ENCODE data around the gene SLC35A2.
"Not testable (repeated sequence)": the region's sequence is repeated elsewhere in the genome, so short reads cannot be mapped to it uniquely, and the experiment has no call there.

SLC35A2 gene

GRCh38 chrX:48897625-48898306 is 13.7 kb downstream of the SLC35A2 start, which contains the start of the genes PQBP1 and TIMM17B:
PQBP1 (plus strand) TSS chrX:48897930; CDS start chrX:48898510, 580 bp downstream.
TIMM17B (minus strand) TSS chrX:48897768; CDS start chrX:48897749, 19 bp downstream.
- peak; percentile 94 for ATAC-seq
- peaks cover 74% of the 10 kb centered on the region for H3K36me3 Mint-ChIP-seq
- peak; percentile 61 to 87 for DNase-seq (ENCODE audit: low spot score in 2 of 2)
- H3K4me3 Mint-ChIP-seq = peak within 1 kb of the TSS; percentile 82
- no peaks in the 10 kb centered on the region for H3K9me3 Mint-ChIP-seq
- peak within 1 kb of the TSS; percentile 91 for H3K27ac Mint-ChIP-seq
- H3K4me1 Mint-ChIP-seq = peaks cover 18% of the 10 kb centered on the region

GRCh38 chrX:48897157-48897624 is 14.3 kb downstream of the SLC35A2 start:
- peak overlapping the region; percentile 82 for H3K4me3 Mint-ChIP-seq
- ATAC-seq = peak; percentile 46
- H3K9me3 Mint-ChIP-seq = no peaks in the 10 kb centered on the region
- peaks cover 69% of the 10 kb centered on the region for H3K36me3 Mint-ChIP-seq
- H3K4me1 Mint-ChIP-seq = peaks cover 18% of the 10 kb centered on the region
- peak in 1 of 2 donors; percentile 69 for DNase-seq (ENCODE audit: low spot score in 2 of 2)
- H3K27ac Mint-ChIP-seq = peak overlapping the region; percentile 91

- ATAC-seq (no peak), DNase-seq (ENCODE audit: low spot score in 2 of 2) (no peak)
- H3K4me1 Mint-ChIP-seq = peaks cover 12% of the 10 kb centered on the region
- H3K9me3 Mint-ChIP-seq = no peaks in the 10 kb centered on the region
- H3K4me3 Mint-ChIP-seq = peak overlapping the region; percentile 82
- H3K36me3 Mint-ChIP-seq = peaks cover 63% of the 10 kb centered on the region
- H3K27ac Mint-ChIP-seq = peak overlapping the region; percentile 91
Measured at GRCh38 chrX:48896611-48897011, 14.8 kb downstream of the SLC35A2 start.

- peak overlapping the region; percentile 11 for H3K4me3 Mint-ChIP-seq
- peaks cover 51% of the 10 kb centered on the region for H3K36me3 Mint-ChIP-seq
- H3K4me1 Mint-ChIP-seq = peaks cover 24% of the 10 kb centered on the region
- ATAC-seq = no peak
- DNase-seq (ENCODE audit: low spot score in 2 of 2) = no peak
- H3K27ac Mint-ChIP-seq = peak overlapping the region; percentile 60
- H3K9me3 Mint-ChIP-seq = no peaks in the 10 kb centered on the region
Measured at GRCh38 chrX:48894891-48895290, 16.6 kb downstream of the SLC35A2 start.

- H3K9me3 Mint-ChIP-seq = no peaks in the 10 kb centered on the region
- H3K36me3 Mint-ChIP-seq = peaks cover 40% of the 10 kb centered on the region
- DNase-seq (ENCODE audit: low spot score in 2 of 2) (no peak), ATAC-seq (no peak)
- H3K4me3 Mint-ChIP-seq = no peak overlapping the region
- peaks cover 24% of the 10 kb centered on the region for H3K4me1 Mint-ChIP-seq
- H3K27ac Mint-ChIP-seq = no peak overlapping the region
Measured at GRCh38 chrX:48893556-48894348, 17.7 kb downstream of the SLC35A2 start.

GRCh38 chrX:48892896-48893295 is 18.6 kb downstream of the SLC35A2 start:
- H3K4me1 Mint-ChIP-seq = peaks cover 24% of the 10 kb centered on the region
- no peak for ATAC-seq
- H3K9me3 Mint-ChIP-seq = no peaks in the 10 kb centered on the region
- no peak overlapping the region for H3K4me3 Mint-ChIP-seq
- no peak overlapping the region for H3K27ac Mint-ChIP-seq
- no peak for DNase-seq (ENCODE audit: low spot score in 2 of 2)
- peaks cover 32% of the 10 kb centered on the region for H3K36me3 Mint-ChIP-seq

- no peaks in the 10 kb centered on the region for H3K9me3 Mint-ChIP-seq
- no peak overlapping the region for H3K27ac Mint-ChIP-seq
- peak; percentile 52 to 79 for DNase-seq (ENCODE audit: low spot score in 2 of 2)
- peaks cover 27% of the 10 kb centered on the region for H3K36me3 Mint-ChIP-seq
- ATAC-seq = peak; percentile 93
- peaks cover 20% of the 10 kb centered on the region for H3K4me1 Mint-ChIP-seq
- H3K4me3 Mint-ChIP-seq = peak overlapping the region; percentile 81
Measured at GRCh38 chrX:48891402-48892288, 19.8 kb downstream of the SLC35A2 start.

GRCh38 chrX:48890934-48891401 is 20.5 kb downstream of the SLC35A2 start:
- peak overlapping the region; percentile 81 for H3K4me3 Mint-ChIP-seq
- peaks cover 27% of the 10 kb centered on the region for H3K36me3 Mint-ChIP-seq
- H3K27ac Mint-ChIP-seq = peak overlapping the region; percentile 88
- H3K9me3 Mint-ChIP-seq = no peaks in the 10 kb centered on the region
- peaks cover 17% of the 10 kb centered on the region for H3K4me1 Mint-ChIP-seq
- ATAC-seq (peak; percentile 65), DNase-seq (ENCODE audit: low spot score in 2 of 2) (no peak)

GRCh38 chrX:48890296-48890925 is 21.0 kb downstream of the SLC35A2 start:
- ATAC-seq (no peak), DNase-seq (ENCODE audit: low spot score in 2 of 2) (no peak)
- Mint-ChIP-seq H3K4me1 (peaks cover 15% of the 10 kb centered on the region), H3K4me3 (peak overlapping the region; percentile 81), H3K36me3 (peaks cover 21% of the 10 kb centered on the region), H3K27ac (peak overlapping the region; percentile 88), H3K9me3 (no peaks in the 10 kb centered on the region)

- DNase-seq (ENCODE audit: low spot score in 2 of 2); ATAC-seq; H3K4me3 Mint-ChIP-seq; H3K9me3 Mint-ChIP-seq; H3K36me3 Mint-ChIP-seq: not testable (repeated sequence)
- peak overlapping the region; percentile 26 for H3K27ac Mint-ChIP-seq
- peaks cover 11% of the 10 kb centered on the region for H3K4me1 Mint-ChIP-seq
Measured at GRCh38 chrX:48886586-48886985, 24.9 kb downstream of the SLC35A2 start.

- no peak overlapping the region for H3K4me3 Mint-ChIP-seq
- ATAC-seq (no peak), DNase-seq (ENCODE audit: low spot score in 2 of 2) (no peak)
- H3K36me3 Mint-ChIP-seq = no peaks in the 10 kb centered on the region
- H3K27ac Mint-ChIP-seq = no peak overlapping the region
- H3K4me1 Mint-ChIP-seq = no peaks in the 10 kb centered on the region
- no peaks in the 10 kb centered on the region for H3K9me3 Mint-ChIP-seq
Measured at GRCh38 chrX:48883729-48884128, 27.7 kb downstream of the SLC35A2 start.

- not testable (repeated sequence) for H3K4me3 Mint-ChIP-seq
Measured at GRCh38 chrX:48876944-48877343, 34.5 kb downstream of the SLC35A2 start.

GRCh38 chrX:48872017-48872416 is 39.4 kb downstream of the SLC35A2 start:
- H3K36me3 Mint-ChIP-seq; ATAC-seq; H3K9me3 Mint-ChIP-seq; H3K27ac Mint-ChIP-seq; H3K4me1 Mint-ChIP-seq; H3K4me3 Mint-ChIP-seq; DNase-seq (ENCODE audit: low spot score in 2 of 2): not testable (repeated sequence)

More at GRCh38 chrX:48876944-48877343, 34.5 kb downstream of the SLC35A2 start:
- not testable (repeated sequence) for H3K36me3 Mint-ChIP-seq; H3K9me3 Mint-ChIP-seq; ATAC-seq; DNase-seq (ENCODE audit: low spot score in 2 of 2); H3K4me1 Mint-ChIP-seq; H3K27ac Mint-ChIP-seq

- Mint-ChIP-seq H3K27ac (no peak overlapping the region), H3K36me3 (no peaks in the 10 kb centered on the region), H3K4me3 (no peak overlapping the region), H3K4me1 (no peaks in the 10 kb centered on the region), H3K9me3 (no peaks in the 10 kb centered on the region)
- DNase-seq (ENCODE audit: low spot score in 2 of 2) = no peak
- no peak for ATAC-seq
Measured at GRCh38 chrX:48864210-48864609, 47.2 kb downstream of the SLC35A2 start.
